ENCODE measurements around the gene PRKCA.
"Not testable (repeated sequence)": the region's sequence is repeated elsewhere in the genome, so short reads cannot be mapped to it uniquely, and the experiment has no call there.

PRKCA gene

GRCh38 chr17:66290101-66290722 lies 12.2 kb upstream of the PRKCA start:
- H3K4me3 ChIP-seq (ENCODE audit: low read depth, low read length), result no peak overlapping the region
- TF ChIP-seq CTCF (IDR thresholded peaks at IDR 0.05; ENCODE audit: low read depth, low read length), result no peak

- H3K4me3 ChIP-seq (ENCODE audit: low read depth, low read length), result no peak overlapping the region
- no peak for TF ChIP-seq CTCF (IDR thresholded peaks at IDR 0.05; ENCODE audit: low read depth, low read length)
Observed at GRCh38 chr17:66292353-66292752, 10.1 kb upstream of the PRKCA start.

DNA sequence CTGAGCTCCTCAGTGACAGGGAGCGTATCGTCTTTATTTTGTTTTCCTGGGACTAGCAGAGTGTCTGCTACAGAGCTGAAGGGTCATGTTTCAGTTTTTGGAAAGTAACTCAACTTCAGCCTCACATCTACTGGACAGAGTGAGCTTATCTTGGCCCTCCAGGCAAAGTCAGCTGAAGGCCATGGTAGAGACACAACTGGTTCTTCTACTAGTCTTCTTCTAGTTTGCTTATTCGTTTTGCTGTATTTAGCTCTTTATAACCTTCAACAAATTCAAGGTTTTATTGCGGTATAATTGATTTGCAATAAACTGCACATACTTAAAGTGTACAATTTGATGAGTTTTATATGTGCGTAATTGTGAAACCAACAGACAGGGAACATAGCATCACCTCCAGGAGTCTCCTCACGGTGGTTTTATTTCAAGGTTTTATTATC lies 6.1 kb upstream of the PRKCA start:
- TF ChIP-seq CTCF (IDR thresholded peaks at IDR 0.05; ENCODE audit: low read depth, low read length), result no peak

GRCh38 chr17:66297443-66297842 lies 5.0 kb upstream of the PRKCA start:
- H3K4me3 ChIP-seq (ENCODE audit: low read depth, low read length), result not testable (repeated sequence)

More for the DNA sequence above, 6.1 kb upstream of the PRKCA start:
- no peak overlapping the region for H3K4me3 ChIP-seq (ENCODE audit: low read depth, low read length)

- no peak overlapping the region for H3K4me3 ChIP-seq (ENCODE audit: low read depth, low read length)
- TF ChIP-seq CTCF (IDR thresholded peaks at IDR 0.05; ENCODE audit: low read depth, low read length), result no peak
Observed at GRCh38 chr17:66299711-66300110, 2.7 kb upstream of the PRKCA start.

DNA sequence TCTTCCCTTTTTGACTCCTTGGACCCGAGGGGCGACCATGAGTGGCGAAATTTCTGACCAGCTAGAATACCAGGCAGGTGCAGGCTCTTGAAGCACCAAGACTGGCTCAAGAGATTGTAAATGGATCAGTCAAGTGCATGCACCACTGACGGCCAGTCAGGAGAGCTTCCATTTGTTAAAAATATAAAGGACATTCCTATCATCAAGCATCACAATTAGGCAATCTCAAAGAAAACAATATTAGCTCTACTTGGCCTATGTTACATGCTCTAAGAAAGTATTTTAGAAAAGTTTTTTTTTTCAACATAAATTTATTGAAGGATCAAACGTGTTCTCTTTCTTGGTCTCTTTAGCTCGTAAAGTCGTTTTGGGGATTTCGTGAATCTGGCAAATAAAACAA lies 1.5 kb upstream of the PRKCA start:
- H3K4me3 ChIP-seq (ENCODE audit: low read depth, low read length), result no peak overlapping the region
- no peak for TF ChIP-seq CTCF (IDR thresholded peaks at IDR 0.05; ENCODE audit: low read depth, low read length)

DNA sequence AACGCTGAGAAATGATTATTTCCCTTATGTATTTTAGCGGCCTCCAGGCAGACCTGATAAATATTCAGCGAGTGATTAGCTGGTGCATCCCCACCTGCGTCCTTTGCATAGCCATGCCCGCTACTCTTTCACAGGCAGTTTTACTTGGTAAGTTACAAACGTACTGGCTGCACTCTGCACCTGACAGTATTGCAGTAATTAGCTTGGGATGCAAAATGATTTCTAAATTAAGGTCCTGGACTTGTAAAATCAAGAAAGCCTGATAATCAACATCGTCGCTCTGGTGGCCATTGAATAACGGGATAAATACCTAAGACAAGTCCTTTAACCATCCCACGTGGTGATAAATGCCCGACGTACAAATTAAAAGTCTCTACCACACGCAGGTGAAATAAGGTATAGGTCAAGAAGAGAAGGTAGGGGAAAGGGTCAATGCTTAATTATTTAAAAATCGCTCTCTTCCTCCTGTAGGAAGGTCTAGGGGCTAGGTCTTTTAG lies 998 bp upstream of the PRKCA start:
- no peak for TF ChIP-seq CTCF (IDR thresholded peaks at IDR 0.05; ENCODE audit: low read depth, low read length)
- peak overlapping the region; percentile 85 for H3K4me3 ChIP-seq (ENCODE audit: low read depth, low read length)

Measured in WI38 (cell line).